Activated effector memory CD4-positive, alpha-beta T cell treated with anti-CD3 and anti-CD28 coated beads, Interleukin-2, amount 50 U/mL, for 16 hours (primary cell): Measurements from ENCODE around the gene ASTN2.

Experiments
- DNase-seq: peaks from one replicate; pipeline ENCODE4 v3.0.0-alpha.2; 2020

Gene ASTN2

GRCh38 chr9:117414220-117414905, 494 bp downstream of the ASTN2 start:
- DNase-seq: no peak

DNA sequence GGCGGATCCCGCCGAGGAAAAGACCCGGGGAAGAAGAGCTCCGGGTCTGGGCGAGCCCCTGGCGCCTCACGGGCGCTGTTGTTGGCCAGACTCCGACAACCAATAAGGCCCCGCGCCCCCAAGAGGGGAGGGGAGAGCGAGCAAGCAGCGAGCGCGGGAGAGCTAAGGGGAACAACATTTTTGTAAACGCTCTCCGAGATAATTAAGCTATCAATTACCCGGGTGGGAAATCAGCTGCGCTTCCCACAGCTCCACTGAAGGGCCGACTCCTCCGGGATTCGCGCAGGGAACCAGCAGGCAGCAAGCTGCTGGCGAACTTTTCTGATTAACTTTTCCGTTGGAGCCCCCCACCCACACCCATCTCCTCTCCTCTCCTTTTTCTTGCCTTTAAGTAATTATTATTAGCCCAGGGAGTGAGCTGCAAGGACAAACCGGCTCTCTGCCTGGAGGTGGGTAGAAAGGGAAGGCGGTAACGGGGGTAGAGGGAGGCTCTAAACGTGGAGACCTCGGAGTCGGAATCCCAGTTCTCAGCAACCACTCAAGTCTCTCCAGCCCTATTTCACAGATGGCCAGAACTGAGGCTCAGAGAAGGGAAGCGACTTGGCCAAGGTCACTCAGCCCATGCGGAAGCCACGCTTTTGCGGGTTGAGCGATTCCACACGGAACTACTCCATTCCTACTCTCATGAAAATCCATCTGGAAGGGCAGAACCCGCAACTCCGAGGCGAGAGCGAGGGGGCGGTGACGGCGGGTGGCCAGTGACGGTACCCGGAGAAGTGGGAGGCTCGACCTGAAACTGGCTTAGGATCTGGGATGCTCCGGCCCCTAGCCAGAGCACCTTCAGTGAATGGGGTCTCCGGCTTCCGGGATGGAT, 1.3 kb downstream of the ASTN2 start:
- no peak for DNase-seq

- no peak for DNase-seq
Measured at GRCh38 chr9:117412841-117413240, 2.0 kb downstream of the ASTN2 start.

DNA sequence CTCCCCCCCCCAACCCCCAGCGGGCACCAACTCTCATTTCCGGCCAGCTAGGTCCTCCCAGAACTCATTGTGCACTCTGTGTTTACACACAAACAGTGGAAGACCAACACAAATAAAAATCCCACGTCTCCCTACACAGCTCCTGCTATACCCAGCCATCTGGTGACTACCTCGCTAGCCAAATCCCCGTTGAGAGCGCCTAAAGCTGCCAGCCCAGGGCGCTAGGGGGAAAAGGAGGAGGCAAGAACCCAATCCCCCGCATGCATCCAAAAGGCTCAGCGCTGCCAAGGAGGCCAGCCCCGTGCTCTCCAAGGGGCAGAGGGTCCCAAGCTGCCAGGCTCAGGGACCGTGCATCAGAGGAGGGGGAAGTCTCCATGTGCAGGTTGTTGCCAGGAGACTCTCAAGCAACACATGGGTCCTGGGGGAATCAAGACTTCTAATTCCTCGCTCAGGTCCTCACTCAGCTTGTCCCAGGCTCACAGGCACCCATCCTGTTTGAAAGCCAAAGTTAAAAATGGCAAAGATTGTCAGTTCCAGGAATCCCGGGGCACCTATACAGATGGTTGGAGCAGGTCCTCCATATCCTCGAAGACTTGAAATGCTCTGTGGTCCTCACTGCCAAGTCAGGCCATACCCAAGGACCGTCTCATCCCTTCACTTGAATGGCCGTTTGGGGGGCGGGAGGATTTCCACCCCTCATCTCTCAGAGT, 2.7 kb downstream of the ASTN2 start:
- no peak for DNase-seq

- DNase-seq: no peak
Measured at GRCh38 chr9:117411547-117411946, 3.3 kb downstream of the ASTN2 start.

DNA sequence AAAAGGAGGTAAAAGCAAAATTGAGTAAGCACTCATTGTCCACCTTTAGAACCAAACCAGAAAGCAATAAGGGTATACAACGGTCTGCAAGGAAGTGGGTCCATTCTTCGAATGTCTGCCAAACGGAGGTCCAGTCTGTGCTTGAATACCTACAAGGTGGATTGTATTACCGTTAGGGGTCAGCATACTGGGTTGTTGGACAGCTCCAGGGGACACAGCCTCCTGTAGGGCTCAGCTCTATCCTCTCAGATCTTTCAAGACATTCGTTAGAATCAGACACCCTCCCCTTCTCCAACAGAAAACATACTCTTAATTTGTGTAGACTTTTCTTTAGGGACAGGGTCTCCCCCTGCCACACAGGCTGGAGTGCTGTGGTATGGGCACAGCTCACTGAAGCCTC, 5.5 kb downstream of the ASTN2 start:
- DNase-seq: no peak

- no peak for DNase-seq
Measured at GRCh38 chr9:117407436-117408022, 7.3 kb downstream of the ASTN2 start.

DNA sequence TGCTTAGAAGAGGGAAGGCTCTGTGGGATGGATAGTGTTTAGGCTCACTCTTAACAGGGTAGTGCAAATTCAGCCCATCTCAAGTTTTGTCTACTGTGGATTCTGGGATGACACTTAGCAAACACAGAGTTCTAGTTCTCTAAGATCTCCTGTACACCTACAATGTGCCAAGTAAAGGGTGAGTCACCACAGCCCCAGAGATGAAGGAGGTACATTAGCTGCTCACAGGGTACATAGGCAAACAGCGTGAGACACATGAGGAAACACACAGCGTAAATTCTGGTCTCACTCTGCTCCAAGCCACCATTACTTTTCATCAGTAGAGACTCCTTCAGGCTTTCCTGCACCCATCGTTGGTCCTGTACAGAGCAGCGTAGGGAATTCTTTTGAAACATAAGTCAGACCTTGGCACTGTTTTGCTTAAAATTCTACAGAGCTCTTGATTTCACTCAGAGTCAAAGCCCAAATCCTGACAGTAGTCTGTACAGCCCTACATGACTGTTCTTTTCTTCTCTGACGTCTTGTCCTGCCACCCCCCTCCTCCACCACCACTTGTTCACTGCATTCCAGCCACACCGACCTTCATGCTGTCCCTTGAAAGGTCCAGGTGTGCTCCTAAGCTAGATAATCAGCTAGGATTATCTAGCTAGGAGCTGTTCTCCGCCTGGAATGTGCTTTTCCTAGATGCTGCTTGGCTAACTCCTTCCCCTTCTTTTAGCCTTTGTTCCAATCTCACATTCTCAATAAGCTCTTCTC, 8.7 kb downstream of the ASTN2 start:
- no peak for DNase-seq

DNA sequence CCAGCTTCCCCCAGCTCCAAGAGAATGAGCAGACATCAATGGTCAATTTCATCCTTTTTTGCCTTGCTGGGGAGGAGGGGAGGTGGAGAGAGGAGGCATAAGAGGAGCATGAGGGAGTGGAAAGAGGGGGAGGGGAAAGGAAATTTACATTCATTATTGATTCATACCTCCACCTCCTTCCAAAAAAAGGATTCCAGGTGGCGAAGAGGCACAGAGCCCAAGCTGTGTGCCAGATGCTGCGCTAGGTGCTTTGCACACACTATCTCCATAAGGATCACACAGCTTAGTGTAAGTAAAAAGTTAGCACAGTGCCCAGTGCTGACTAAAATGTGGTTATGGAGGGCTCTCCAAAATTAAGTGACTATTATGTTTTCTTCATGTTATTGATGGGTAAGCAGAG, 11.0 kb downstream of the ASTN2 start:
- DNase-seq: no peak

DNA sequence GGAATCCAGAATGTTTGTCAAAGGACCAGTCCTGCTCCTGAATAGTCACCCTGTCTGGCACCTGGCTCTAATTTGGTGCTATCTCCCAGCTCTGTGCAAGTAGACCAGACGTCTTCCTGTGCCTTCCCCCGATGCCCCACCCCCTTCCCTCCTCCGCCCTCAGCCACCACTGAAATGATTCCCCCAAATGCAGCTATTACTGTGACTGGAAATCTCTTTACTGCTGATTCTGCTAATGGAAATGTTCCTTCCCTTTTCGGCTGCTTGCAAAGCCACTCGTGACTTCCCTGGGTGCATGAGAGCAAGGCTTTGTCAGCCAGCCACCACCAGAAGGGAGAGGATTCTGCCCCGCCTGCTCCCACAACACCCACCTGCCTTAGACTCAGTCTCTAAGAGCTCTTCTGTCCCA, 11.4 kb downstream of the ASTN2 start:
- DNase-seq: no peak

DNA sequence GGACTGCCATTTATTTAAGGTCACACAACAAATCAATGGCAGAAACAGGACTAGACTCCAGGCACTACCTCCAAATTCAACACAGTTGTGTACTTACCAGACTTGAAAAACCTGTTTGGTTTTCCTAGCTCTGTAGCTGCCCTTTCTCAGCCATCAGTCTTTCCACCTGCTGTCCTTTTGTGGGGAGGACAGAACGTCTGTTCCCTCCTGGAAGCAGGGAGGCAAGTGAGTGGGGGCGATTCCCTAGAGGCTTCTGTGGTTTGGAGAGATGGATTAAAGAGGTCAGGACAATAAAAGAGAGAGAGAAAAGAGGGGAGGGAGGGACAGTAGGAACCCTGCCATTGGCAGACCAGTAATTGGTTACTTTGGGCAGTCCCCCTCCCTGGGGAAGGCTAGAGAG, 14.7 kb downstream of the ASTN2 start:
- DNase-seq: no peak

- DNase-seq: no peak
Measured at GRCh38 chr9:117395151-117395650, 19.7 kb downstream of the ASTN2 start.

DNA sequence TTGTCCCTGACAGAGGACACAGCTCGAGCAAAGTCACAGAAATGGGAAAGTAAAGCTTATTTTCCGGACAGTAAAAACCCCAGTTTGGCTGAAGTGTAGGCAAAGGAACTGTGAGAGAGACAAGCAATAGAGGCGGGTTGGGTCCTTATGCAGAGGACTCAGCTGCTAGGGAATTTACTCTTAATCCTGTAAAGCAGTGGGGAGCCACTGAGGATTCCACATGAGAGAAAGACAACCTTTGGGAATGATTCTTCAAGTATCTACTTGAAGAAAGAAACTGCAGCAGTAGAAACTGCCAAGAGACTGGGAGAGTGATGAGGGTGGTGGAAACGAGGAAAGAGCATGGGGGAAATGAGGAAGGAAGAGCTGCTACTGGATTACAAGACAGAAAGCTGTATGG, 20.2 kb downstream of the ASTN2 start:
- no peak for DNase-seq

DNA sequence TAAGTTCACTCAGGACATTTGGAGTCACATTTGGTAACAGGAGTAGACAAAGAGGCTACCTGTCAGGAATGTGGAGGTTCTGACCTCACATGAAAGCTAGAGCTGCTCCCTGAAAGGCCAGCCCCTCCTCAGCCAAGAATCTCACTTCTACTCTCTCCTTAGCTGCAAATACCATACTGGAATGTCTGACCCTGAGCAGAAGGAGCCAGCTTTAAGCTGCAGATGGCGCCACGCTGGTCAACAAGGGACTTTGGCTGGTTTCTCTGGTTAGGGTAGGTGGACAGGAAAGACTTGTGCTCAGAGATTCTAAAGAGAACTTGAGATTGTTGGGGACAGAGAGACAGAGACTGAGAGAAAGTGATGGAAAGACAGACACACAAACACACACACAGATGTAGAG, 21.9 kb downstream of the ASTN2 start:
- no peak for DNase-seq

GRCh38 chr9:117387422-117387821, 27.4 kb downstream of the ASTN2 start:
- DNase-seq: no peak

DNA sequence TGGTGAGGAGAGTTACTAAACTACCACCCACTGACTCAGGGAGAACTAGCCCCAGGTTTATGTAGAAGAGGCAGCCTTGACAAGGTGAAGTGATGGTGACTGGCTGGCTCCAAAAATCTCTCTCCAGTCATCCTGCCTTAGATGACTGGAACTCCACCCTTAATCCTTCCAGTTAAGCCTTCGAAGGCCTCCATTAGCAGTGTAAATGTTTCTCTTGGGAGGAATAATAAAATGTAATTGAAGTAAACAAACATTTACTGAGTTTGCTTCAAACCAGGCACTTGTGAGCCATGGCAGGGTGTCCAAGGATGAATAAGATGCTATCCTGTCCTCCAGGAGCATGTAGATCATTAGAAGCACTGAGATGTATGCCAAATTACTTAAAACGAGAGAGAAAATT, 35.5 kb downstream of the ASTN2 start:
- no peak for DNase-seq

DNA sequence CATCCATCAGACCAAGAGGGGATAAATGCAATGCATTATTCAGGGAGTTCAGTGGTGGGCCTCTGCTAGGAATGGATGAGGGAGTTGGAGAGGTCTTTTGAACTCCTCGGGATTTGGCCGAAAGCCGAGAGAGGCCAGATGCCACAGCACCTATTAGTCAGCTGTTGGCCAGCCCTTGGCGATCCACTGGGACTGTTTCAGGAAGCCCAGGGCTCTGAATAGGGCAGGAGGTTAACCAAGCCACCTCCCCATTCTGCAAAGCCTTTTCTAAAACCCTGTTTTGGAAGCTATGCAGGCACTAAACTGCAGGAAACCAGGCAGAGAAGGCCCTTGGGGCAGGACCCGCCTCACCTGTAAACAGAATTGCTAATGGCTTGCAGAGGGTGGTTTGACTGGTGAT, 37.8 kb downstream of the ASTN2 start:
- DNase-seq: no peak

DNA sequence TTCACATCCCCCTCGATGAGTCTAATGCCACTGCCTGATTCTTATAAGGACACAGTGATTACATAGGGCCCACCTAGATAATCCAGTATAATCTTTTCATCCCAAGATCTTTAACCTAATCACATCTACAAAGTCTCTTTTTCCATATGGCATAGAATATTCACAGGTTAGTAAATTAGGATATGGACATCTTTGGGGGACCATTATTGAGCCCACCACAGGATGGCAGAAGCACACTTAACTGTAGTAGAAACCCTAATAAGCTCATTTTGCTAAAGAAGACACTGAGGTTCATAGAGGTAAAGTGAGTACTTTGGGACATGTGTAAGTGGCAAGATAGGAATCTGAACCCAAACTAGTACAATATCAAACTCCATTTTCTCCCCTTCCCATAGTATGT, 38.9 kb downstream of the ASTN2 start:
- DNase-seq: no peak

DNA sequence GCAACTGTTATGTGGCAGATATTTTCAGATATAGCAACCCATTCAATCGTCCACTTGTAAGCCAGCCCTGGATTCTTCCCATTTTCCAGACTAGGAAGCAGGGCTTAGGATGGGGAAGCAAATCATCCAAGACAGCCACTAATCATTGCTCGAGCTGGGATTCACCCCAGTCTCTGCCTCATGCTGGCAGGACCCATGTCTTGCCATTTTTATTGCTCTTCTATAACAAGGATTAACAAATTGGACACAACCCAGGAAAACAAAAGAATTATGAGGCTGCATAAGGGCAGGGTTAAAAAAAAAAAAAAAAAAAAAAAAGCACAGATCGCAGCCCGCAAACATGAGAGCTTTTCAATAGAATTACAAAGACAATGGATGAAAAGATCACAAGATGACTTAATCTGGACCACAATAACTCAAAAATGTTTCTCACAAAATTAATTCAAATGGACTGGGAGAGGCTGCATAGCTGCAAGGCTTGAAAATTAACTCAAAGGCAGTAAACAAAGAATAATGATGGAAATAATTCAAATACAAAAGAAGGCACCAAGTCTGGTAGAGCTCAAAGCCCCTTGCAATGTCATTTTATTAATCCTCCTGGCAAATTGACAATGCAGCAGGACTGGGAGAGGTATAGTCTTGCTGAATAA, 40.7 kb downstream of the ASTN2 start:
- no peak for DNase-seq

GRCh38 chr9:117368684-117369230, 46.1 kb downstream of the ASTN2 start:
- no peak for DNase-seq

DNA sequence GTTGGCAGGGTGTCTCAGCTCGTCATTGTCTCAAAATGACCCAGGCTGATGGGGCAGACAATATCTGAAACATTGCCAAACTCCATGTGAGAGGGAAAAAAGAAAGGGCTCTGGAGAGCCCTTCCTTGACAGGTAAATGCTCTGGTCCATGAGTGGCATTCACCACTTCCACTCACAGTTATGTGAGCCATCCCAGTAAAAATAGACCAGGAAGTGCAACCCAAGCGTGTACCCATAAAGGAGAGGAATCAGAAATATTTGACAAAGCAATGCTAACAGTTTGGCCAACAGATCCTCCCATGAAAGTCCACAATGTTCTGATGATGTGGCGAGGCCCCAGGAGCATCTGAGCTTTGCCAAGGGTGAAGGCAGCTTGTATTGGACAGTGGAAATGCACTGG, 49.4 kb downstream of the ASTN2 start:
- DNase-seq: no peak

GRCh38 chr9:117363006-117363405, 51.9 kb downstream of the ASTN2 start:
- DNase-seq: no peak
